ENCODE results near the gene AHNAK2.

The AHNAK2 gene

GRCh38 chr14:105018414-105018813 is 40.2 kb upstream of the AHNAK2 start:
- ATAC-seq = no peak
- TF ChIP-seq ZFP3 (CRISPR knock-in tag; IDR thresholded peaks at IDR 0.05) = no peak
- TF ChIP-seq CSDC2 (CRISPR knock-in tag; IDR thresholded peaks at IDR 0.05) = no peak
- TF ChIP-seq CSRNP3 (CRISPR knock-in tag; IDR thresholded peaks at IDR 0.05) = no peak
- TF ChIP-seq TCF4 (CRISPR knock-in tag; IDR thresholded peaks at IDR 0.05; ENCODE audit: borderline replicate concordance) = no peak
- TF ChIP-seq ARNTL (CRISPR knock-in tag; IDR thresholded peaks at IDR 0.05; ENCODE audit: borderline replicate concordance, low read depth) = no peak

DNA sequence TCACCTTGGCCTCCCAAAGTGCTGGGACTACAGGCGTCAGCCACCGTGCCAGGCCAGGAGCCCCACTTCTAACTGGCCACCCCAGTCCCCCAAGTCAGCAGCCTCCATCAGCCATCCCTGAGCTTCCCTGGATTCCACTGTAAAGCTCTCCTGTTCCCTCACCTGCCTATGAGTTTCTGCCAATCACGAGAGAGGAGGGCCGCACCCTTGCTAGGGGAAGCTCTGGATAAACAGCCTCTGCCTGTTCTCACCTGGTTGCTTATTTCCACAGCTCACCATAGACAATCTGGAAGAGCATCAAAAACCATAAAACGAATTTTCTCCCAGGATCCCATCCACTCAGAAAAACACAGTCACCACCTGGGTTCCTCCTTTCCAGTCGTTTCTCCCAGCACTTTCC is 37.7 kb upstream of the AHNAK2 start:
- no peak for TF ChIP-seq SNAI2 (CRISPR knock-in tag; IDR thresholded peaks at IDR 0.05)
- no peak for TF ChIP-seq ZNF8 (CRISPR knock-in tag; IDR thresholded peaks at IDR 0.05)
- TF ChIP-seq ISL1 (CRISPR knock-in tag; IDR thresholded peaks at IDR 0.05) = no peak
- no peak for TF ChIP-seq TSHZ2 (CRISPR knock-in tag; IDR thresholded peaks at IDR 0.05)
- no peak for ATAC-seq

- TF ChIP-seq GLIS3 (CRISPR knock-in tag; IDR thresholded peaks at IDR 0.05) = no peak
- TF ChIP-seq, protein P1, sequence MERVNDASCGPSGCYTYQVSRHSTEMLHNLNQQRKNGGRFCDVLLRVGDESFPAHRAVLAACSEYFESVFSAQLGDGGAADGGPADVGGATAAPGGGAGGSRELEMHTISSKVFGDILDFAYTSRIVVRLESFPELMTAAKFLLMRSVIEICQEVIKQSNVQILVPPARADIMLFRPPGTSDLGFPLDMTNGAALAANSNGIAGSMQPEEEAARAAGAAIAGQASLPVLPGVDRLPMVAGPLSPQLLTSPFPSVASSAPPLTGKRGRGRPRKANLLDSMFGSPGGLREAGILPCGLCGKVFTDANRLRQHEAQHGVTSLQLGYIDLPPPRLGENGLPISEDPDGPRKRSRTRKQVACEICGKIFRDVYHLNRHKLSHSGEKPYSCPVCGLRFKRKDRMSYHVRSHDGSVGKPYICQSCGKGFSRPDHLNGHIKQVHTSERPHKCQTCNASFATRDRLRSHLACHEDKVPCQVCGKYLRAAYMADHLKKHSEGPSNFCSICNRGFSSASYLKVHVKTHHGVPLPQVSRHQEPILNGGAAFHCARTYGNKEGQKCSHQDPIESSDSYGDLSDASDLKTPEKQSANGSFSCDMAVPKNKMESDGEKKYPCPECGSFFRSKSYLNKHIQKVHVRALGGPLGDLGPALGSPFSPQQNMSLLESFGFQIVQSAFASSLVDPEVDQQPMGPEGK (CRISPR knock-in tag; IDR thresholded peaks at IDR 0.05; ENCODE audit: borderline replicate concordance) = no peak
- TF ChIP-seq POU6F1 (CRISPR knock-in tag; IDR thresholded peaks at IDR 0.05; ENCODE audit: borderline replicate concordance, low read depth) = no peak
- no peak for TF ChIP-seq ISL1 (CRISPR knock-in tag; IDR thresholded peaks at IDR 0.05)
- TF ChIP-seq TOX (CRISPR knock-in tag; IDR thresholded peaks at IDR 0.05; ENCODE audit: borderline replicate concordance) = no peak
- TF ChIP-seq ARNTL (CRISPR knock-in tag; IDR thresholded peaks at IDR 0.05; ENCODE audit: borderline replicate concordance, low read depth) = no peak
- no peak for TF ChIP-seq ZFP3 (CRISPR knock-in tag; IDR thresholded peaks at IDR 0.05)
- no peak for TF ChIP-seq PPARA (CRISPR knock-in tag; IDR thresholded peaks at IDR 0.05; ENCODE audit: borderline replicate concordance)
- TF ChIP-seq RARB (CRISPR knock-in tag; IDR thresholded peaks at IDR 0.05) = no peak
- TF ChIP-seq ZC3H10 (CRISPR knock-in tag; IDR thresholded peaks at IDR 0.05) = no peak
- ATAC-seq = no peak
Observed at GRCh38 chr14:105015242-105015641, 37.1 kb upstream of the AHNAK2 start.

DNA sequence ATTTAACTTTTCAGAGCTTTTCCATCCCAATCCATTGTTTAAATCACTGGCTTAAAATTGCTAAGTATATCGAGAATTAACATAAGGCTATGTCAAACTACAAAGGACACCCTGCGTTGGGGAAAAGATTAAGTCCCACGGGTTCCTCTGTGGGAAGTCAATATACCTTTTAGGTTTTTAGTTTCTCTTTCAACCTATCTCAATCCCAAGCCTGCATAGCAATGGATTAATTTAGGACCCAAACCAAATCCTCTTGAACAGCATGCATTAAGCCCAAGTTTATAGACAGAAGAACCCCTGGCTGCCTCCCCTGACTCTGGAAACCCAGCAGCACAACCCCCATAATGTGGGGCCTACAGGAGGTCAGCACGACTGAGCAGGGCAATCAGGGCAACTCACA is 36.5 kb upstream of the AHNAK2 start:
- TF ChIP-seq CSRNP3 (CRISPR knock-in tag; IDR thresholded peaks at IDR 0.05) (no peak), ISL1 (CRISPR knock-in tag; IDR thresholded peaks at IDR 0.05) (no peak), SNAI2 (CRISPR knock-in tag; IDR thresholded peaks at IDR 0.05) (no peak), ZFP30 (CRISPR knock-in tag; IDR thresholded peaks at IDR 0.05) (no peak), RARB (CRISPR knock-in tag; IDR thresholded peaks at IDR 0.05) (no peak), ESRRG (CRISPR knock-in tag; IDR thresholded peaks at IDR 0.05) (no peak), ZNF565 (CRISPR knock-in tag; conservative IDR thresholded peaks at IDR 0.05; ENCODE audit: low read depth) (no peak)
- TF ChIP-seq, protein P1 (CRISPR knock-in tag; IDR thresholded peaks at IDR 0.05; ENCODE audit: borderline replicate concordance) = no peak
- TF ChIP-seq, protein P2, sequence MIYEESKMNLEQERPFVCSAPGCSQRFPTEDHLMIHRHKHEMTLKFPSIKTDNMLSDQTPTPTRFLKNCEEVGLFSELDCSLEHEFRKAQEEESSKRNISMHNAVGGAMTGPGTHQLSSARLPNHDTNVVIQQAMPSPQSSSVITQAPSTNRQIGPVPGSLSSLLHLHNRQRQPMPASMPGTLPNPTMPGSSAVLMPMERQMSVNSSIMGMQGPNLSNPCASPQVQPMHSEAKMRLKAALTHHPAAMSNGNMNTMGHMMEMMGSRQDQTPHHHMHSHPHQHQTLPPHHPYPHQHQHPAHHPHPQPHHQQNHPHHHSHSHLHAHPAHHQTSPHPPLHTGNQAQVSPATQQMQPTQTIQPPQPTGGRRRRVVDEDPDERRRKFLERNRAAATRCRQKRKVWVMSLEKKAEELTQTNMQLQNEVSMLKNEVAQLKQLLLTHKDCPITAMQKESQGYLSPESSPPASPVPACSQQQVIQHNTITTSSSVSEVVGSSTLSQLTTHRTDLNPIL (CRISPR knock-in tag; IDR thresholded peaks at IDR 0.05; ENCODE audit: low read depth) = no peak

More for the DNA sequence above, 36.5 kb upstream of the AHNAK2 start:
- ATAC-seq = no peak

Measured in SK-N-SH treated with all-trans-retinoic acid at 6 μM for 48 hours (cell line).